ENCODE results near the gene PEPD. TPM values are rescaled to one million over a fixed set of nuclear protein-coding genes. Genes with fewer than 3 reads are reported as not detected.

PEPD gene
- total RNA-seq, 2 donors from 2014 or later, result 74.0 to 89.9 TPM

DNA sequence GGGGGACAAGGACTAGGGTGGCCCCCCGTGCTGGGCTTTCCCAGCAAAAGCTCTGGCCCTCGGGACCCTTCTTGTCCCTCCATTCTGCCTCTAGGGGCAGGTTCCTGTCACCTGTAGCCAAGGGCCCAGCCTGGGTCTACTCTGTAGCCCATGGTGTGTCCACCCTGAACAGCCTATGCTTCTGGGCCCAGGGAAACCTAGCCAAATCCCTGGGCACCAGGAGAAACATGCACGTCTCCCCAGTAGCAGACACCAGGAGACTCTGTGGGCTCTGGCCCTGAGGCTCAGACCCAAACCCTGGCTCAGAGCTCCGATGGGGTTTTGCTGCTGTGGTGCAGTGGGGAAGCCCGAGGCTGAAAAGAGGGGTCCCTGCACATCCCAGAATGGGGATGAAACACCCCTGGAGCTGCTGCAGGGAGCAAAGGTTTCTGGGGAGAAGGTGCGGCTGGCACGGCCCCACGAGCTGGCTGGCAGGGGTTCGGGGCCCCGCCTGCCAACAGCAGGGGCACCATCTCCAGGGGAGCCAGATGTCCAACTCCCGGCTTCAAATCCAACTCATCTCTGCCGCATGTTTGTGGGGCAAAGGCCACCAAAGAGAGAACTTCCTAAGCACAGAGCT is 129.9 kb downstream of the PEPD start:
- intact Hi-C loops (cut with DNase I), result no loop called here
- no peak overlapping the region for H3K4me3 ChIP-seq
- no peak for DNase-seq (ENCODE audit: low spot score)
- no peaks in the 10 kb centered on the region for H3K9me3 ChIP-seq
- peaks cover 25% of the 10 kb centered on the region for H3K4me1 ChIP-seq (replicated peaks)
- no peak overlapping the region for H3K27ac ChIP-seq
- no peak for TF ChIP-seq POLR2A (IDR thresholded peaks at IDR 0.05)
- TF ChIP-seq, protein P1, sequence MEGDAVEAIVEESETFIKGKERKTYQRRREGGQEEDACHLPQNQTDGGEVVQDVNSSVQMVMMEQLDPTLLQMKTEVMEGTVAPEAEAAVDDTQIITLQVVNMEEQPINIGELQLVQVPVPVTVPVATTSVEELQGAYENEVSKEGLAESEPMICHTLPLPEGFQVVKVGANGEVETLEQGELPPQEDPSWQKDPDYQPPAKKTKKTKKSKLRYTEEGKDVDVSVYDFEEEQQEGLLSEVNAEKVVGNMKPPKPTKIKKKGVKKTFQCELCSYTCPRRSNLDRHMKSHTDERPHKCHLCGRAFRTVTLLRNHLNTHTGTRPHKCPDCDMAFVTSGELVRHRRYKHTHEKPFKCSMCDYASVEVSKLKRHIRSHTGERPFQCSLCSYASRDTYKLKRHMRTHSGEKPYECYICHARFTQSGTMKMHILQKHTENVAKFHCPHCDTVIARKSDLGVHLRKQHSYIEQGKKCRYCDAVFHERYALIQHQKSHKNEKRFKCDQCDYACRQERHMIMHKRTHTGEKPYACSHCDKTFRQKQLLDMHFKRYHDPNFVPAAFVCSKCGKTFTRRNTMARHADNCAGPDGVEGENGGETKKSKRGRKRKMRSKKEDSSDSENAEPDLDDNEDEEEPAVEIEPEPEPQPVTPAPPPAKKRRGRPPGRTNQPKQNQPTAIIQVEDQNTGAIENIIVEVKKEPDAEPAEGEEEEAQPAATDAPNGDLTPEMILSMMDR (IDR thresholded peaks at IDR 0.05), result no peak
- TF ChIP-seq POLR2AphosphoS5 (IDR thresholded peaks at IDR 0.05), result no peak
- no peaks in the 10 kb centered on the region for H3K27me3 ChIP-seq (replicated peaks; ENCODE audit: insufficient read depth)
- H3K36me3 ChIP-seq, result no peaks in the 10 kb centered on the region
- WGBS, result 85% methylated on average over 11 of the region's 12 CpGs

DNA sequence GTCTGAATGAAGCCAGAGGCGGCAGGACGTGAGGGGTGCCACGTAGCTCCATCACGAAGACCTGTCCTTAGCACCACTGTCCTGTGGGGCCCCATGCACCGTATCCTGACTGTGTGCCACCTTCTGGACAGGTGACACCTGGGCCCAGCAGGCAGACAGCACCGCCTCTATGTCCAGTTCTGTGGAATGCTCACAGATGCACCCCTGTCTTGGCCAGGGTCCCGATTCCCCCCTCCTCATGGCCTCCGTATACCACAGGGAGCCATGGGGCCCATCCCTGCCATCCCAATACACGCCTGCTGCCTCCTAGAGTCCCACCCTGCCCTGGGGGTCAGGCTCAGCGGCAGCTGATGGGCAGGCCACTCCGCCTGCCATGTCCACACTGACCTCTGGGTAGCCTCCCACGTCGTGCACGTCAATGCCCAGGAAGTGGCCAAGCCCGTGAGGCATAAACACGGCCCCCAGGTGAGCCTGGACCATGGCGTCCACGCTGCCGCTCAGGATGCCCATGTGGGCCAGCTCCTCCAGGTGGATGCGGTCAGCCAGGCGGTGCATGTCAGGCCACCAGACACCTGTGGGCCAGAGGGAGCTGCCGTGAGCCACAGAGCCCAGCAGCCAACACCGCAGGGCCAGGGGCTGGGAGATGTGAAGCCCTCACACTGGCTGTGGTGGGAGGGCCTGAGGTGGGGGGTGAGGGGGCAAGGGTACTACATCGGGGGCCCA is 130.5 kb downstream of the PEPD start:
- 80% methylated on average over 23 of the region's 24 CpGs for WGBS

DNA sequence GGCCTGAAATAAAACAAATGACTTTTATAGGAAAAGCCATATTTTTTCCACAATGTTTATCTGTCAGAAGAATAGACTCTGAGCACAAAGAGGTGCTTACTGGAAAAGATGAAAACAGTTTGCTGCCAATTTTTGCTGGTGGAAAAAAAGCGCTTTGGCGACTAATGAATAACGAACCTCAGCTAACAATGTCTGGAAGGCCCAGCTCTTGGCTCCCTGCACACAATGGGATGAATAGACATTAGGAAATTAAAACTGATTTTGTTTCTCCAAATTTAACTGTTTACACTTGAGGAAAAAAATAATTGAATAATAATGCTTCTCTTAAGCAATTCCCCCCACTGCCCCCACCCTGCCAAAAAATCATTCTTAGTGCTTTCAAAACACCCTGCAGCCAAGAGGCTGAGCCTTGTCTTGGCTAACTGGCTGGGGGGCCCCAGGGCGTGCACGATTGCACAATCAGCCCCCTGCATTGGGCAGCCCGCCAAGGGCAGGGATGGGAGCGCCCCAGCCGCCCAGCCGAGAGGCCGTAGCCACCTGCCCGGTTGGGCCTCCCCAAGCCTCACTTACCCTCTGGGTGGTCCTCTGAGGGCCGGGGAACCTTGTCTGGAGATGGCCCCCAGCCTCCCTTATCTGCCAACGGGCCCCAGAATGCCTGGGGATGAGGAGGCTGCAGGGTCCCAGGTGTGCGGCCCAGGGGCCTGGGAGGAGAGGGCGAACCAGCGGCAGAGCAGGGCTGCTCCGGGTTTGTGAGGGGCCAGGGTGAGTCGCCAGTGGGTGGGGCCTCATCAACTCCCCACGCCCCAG is 131.3 kb downstream of the PEPD start:
- intact Hi-C loops (cut with DNase I), result no loop called here
- Histone ChIP-seq H3K4me1 (replicated peaks) (peaks cover 22% of the 10 kb centered on the region), H3K27ac (peak overlapping the region; percentile 50 to 60), H3K9me3 (no peaks in the 10 kb centered on the region), H3K36me3 (no peaks in the 10 kb centered on the region), H3K27me3 (replicated peaks; ENCODE audit: insufficient read depth) (no peaks in the 10 kb centered on the region), H3K4me3 (no peak overlapping the region)
- TF ChIP-seq POLR2AphosphoS5 (IDR thresholded peaks at IDR 0.05) (peak; percentile 61), POLR2A (IDR thresholded peaks at IDR 0.05) (no peak)
- TF ChIP-seq, protein P1 (IDR thresholded peaks at IDR 0.05), result no peak
- 15% methylated on average over 19 of the region's 19 CpGs for WGBS
- peak; percentile 62 for DNase-seq (ENCODE audit: low spot score)

More for the DNA sequence above, 130.5 kb downstream of the PEPD start:
- Histone ChIP-seq H3K27me3 (replicated peaks; ENCODE audit: insufficient read depth) (no peaks in the 10 kb centered on the region), H3K9me3 (no peaks in the 10 kb centered on the region), H3K4me1 (replicated peaks) (peaks cover 22% of the 10 kb centered on the region), H3K27ac (peak overlapping the region; percentile 34 to 60), H3K4me3 (no peak overlapping the region), H3K36me3 (no peaks in the 10 kb centered on the region)
- intact Hi-C loops (cut with DNase I), result no loop called here
- TF ChIP-seq, protein P1 (IDR thresholded peaks at IDR 0.05), result no peak
- TF ChIP-seq POLR2AphosphoS5 (IDR thresholded peaks at IDR 0.05) (no peak), POLR2A (IDR thresholded peaks at IDR 0.05) (no peak)
- DNase-seq (ENCODE audit: low spot score), result no peak

DNA sequence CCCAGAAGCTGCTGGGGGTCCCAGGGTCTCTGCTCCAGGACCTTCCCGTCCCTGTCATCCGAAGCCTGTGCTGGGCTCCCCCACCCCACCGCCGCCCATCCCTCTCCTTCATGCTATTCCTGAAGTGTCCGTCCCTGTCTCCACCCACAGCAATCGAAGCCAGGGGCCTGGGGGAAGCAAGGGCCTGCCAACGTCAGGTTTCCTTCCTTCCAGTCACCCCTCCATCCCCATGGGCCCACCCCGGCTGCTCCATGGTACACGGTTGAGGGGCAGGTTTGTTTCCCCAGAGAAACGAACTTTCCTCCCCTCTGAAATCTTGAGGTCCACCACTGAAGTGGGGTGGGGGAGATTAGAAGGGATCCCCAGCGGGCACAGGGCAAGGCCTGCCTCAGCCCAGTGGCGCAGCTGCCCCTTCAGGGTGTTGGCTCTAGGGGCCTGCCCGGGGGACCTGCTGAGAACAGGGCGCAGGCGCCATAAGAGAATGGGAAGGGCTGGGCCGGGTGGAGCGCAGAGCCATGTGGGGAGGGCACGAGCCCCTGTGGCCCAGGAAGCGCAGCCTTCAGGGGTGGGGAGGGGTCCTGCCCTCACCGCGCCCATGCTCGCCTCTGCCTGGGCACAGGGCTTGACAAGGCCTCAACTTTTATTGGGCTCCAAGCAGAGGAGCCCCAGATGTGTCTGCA is 132.0 kb downstream of the PEPD start:
- intact Hi-C loops (cut with DNase I), result loop anchor here (2.0 to 5.0 kb wide), 2 partner anchors 15 to 87 kb away; partner anchors contain the start of gene CEBPA
- no peak for DNase-seq (ENCODE audit: low spot score)
- no peak for TF ChIP-seq POLR2A (IDR thresholded peaks at IDR 0.05)
- no peak for TF ChIP-seq POLR2AphosphoS5 (IDR thresholded peaks at IDR 0.05)
- TF ChIP-seq, protein P1 (IDR thresholded peaks at IDR 0.05), result no peak

More for the DNA sequence above, 132.0 kb downstream of the PEPD start:
- H3K36me3 ChIP-seq, result no peaks in the 10 kb centered on the region
- H3K27ac ChIP-seq, result peak overlapping the region; percentile 50 to 60
- no peaks in the 10 kb centered on the region for H3K9me3 ChIP-seq
- H3K4me3 ChIP-seq, result no peak overlapping the region
- peaks cover 22% of the 10 kb centered on the region for H3K4me1 ChIP-seq (replicated peaks)
- H3K27me3 ChIP-seq (replicated peaks; ENCODE audit: insufficient read depth), result no peaks in the 10 kb centered on the region
- 22% methylated on average over 22 of the region's 22 CpGs for WGBS
